Measurements from ENCODE around the gene MAP3K8. TPM values are rescaled to one million over a fixed set of nuclear protein-coding genes. Genes with fewer than 3 reads are reported as not detected.

Gene MAP3K8
- total and polyA plus RNA-seq, 10 of the 15 experiments (the other 5 are each of a cell fraction or from before 2014, with no cell fraction given): 25.5 to 115 (median 40.2) TPM

GRCh38 chr10:30434273-30435072, 489 bp downstream of the MAP3K8 start (continued):
- peak; percentile 98; the same call in 1 of the 2 replicates for TF ChIP-seq TCF3 (IDR thresholded peaks at IDR 0.05; ENCODE audit: borderline replicate concordance, insufficient read depth, low read depth, low read length)
- TF ChIP-seq RELA (IDR thresholded peaks at IDR 0.05; ENCODE audit: borderline replicate concordance, partially characterized antibody): peak; percentile 78
- peak; percentile 6 for TF ChIP-seq MEF2B (IDR thresholded peaks at IDR 0.05; ENCODE audit: partially characterized antibody, poor library complexity, severe bottlenecking)
- TF ChIP-seq TAF1 (IDR thresholded peaks at IDR 0.05; ENCODE audit: borderline replicate concordance, low read depth, low read length): peak; percentile 91
- TF ChIP-seq IKZF1 (conservative IDR thresholded peaks at IDR 0.05): peak; percentile 95
- peak; percentile 88 for TF ChIP-seq PAX5 (IDR thresholded peaks at IDR 0.05; ENCODE audit: borderline replicate concordance, low read depth, low read length)
- TF ChIP-seq, protein P1, sequence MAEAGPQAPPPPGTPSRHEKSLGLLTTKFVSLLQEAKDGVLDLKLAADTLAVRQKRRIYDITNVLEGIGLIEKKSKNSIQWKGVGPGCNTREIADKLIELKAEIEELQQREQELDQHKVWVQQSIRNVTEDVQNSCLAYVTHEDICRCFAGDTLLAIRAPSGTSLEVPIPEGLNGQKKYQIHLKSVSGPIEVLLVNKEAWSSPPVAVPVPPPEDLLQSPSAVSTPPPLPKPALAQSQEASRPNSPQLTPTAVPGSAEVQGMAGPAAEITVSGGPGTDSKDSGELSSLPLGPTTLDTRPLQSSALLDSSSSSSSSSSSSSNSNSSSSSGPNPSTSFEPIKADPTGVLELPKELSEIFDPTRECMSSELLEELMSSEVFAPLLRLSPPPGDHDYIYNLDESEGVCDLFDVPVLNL (IDR thresholded peaks at IDR 0.05; ENCODE audit: low read depth, low read length): 0 out of 2 replicates have a peak, but pooled peaks have one; percentile 19
- TF ChIP-seq NFXL1 (IDR thresholded peaks at IDR 0.05; ENCODE audit: borderline replicate concordance): peak; percentile 94; the same call in 1 of the 2 replicates
- TF ChIP-seq BHLHE40 (IDR thresholded peaks at IDR 0.05; ENCODE audit: borderline replicate concordance in 1 of 2, low read depth in 2 of 2, low read length in 1 of 2): peak; percentile 60 to 79; a peak in 3 of 4 replicates
- TF ChIP-seq, protein P2, sequence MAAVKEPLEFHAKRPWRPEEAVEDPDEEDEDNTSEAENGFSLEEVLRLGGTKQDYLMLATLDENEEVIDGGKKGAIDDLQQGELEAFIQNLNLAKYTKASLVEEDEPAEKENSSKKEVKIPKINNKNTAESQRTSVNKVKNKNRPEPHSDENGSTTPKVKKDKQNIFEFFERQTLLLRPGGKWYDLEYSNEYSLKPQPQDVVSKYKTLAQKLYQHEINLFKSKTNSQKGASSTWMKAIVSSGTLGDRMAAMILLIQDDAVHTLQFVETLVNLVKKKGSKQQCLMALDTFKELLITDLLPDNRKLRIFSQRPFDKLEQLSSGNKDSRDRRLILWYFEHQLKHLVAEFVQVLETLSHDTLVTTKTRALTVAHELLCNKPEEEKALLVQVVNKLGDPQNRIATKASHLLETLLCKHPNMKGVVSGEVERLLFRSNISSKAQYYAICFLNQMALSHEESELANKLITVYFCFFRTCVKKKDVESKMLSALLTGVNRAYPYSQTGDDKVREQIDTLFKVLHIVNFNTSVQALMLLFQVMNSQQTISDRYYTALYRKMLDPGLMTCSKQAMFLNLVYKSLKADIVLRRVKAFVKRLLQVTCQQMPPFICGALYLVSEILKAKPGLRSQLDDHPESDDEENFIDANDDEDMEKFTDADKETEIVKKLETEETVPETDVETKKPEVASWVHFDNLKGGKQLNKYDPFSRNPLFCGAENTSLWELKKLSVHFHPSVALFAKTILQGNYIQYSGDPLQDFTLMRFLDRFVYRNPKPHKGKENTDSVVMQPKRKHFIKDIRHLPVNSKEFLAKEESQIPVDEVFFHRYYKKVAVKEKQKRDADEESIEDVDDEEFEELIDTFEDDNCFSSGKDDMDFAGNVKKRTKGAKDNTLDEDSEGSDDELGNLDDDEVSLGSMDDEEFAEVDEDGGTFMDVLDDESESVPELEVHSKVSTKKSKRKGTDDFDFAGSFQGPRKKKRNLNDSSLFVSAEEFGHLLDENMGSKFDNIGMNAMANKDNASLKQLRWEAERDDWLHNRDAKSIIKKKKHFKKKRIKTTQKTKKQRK (IDR thresholded peaks at IDR 0.05; ENCODE audit: low read depth, low read length): no peak
- TF ChIP-seq NR2F1 (conservative IDR thresholded peaks at IDR 0.05): peak; percentile 51
- TF ChIP-seq POLR2A (IDR thresholded peaks at IDR 0.05; ENCODE audit: low read depth, low read length): peak; percentile 87
- peak in 1 of 2 experiments; percentile 89; a peak in 1 of 4 replicates for TF ChIP-seq CEBPB (IDR thresholded peaks at IDR 0.05; ENCODE audit: borderline replicate concordance in 1 of 2, low read depth in 2 of 2, low read length in 2 of 2)
- TF ChIP-seq ZBED1 (IDR thresholded peaks at IDR 0.05; ENCODE audit: borderline replicate concordance): 0 out of 2 replicates have a peak, but pooled peaks have one; percentile 15
- TF ChIP-seq IKZF2 (IDR thresholded peaks at IDR 0.05): peak in 1 of 2 experiments; percentile 19; a peak in 2 of 4 replicates
- peak; percentile 24 for TF ChIP-seq USF1 (IDR thresholded peaks at IDR 0.05; ENCODE audit: borderline replicate concordance, extremely low read length, insufficient read depth, low read depth, low read length)
- TF ChIP-seq IRF4 (IDR thresholded peaks at IDR 0.05; ENCODE audit: low read depth, low read length): no peak
- peak; percentile 44 for TF ChIP-seq RUNX3 (IDR thresholded peaks at IDR 0.05; ENCODE audit: low read length)
- TF ChIP-seq GABPA (IDR thresholded peaks at IDR 0.05; ENCODE audit: low read depth): no peak
- TF ChIP-seq, protein P3, sequence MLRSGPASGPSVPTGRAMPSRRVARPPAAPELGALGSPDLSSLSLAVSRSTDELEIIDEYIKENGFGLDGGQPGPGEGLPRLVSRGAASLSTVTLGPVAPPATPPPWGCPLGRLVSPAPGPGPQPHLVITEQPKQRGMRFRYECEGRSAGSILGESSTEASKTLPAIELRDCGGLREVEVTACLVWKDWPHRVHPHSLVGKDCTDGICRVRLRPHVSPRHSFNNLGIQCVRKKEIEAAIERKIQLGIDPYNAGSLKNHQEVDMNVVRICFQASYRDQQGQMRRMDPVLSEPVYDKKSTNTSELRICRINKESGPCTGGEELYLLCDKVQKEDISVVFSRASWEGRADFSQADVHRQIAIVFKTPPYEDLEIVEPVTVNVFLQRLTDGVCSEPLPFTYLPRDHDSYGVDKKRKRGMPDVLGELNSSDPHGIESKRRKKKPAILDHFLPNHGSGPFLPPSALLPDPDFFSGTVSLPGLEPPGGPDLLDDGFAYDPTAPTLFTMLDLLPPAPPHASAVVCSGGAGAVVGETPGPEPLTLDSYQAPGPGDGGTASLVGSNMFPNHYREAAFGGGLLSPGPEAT (IDR thresholded peaks at IDR 0.05; ENCODE audit: low read depth): peak; percentile 81
- TF ChIP-seq YBX1 (IDR thresholded peaks at IDR 0.05): no peak
- 0 out of 2 replicates have a peak, but pooled peaks have one; percentile 8 for TF ChIP-seq YY1 (IDR thresholded peaks at IDR 0.05; ENCODE audit: low read depth, low read length)
